ENCODE data around the gene C20orf96.

C20orf96 gene

GRCh38 chr20:289693-290083 is 862 bp downstream of the C20orf96 start:
- TF ChIP-seq EZH2phosphoT487 (IDR thresholded peaks at IDR 0.05; ENCODE audit: borderline replicate concordance), result no peak
- TF ChIP-seq CTCF (conservative IDR thresholded peaks at IDR 0.05; ENCODE audit: low read length), result no peak
- H3K9me2 ChIP-seq (replicated peaks; ENCODE audit: low read depth, low read length), result no peaks in the 10 kb centered on the region
- H3K9me3 ChIP-seq (ENCODE audit: insufficient read depth, low read depth, low read length), result no peaks in the 10 kb centered on the region
- peak overlapping the region; percentile 99 for H2AFZ ChIP-seq (ENCODE audit: low read length)
- H4K20me1 ChIP-seq (ENCODE audit: insufficient read depth, low read length, poor library complexity, severe bottlenecking), result no peaks in the 10 kb centered on the region
- H3K79me2 ChIP-seq (ENCODE audit: insufficient read depth, low read length), result peaks cover 13% of the 10 kb centered on the region
- peak overlapping the region; percentile 97 for H3K4me3 ChIP-seq (ENCODE audit: low read length, poor library complexity, severe bottlenecking)
- H3K36me3 ChIP-seq (ENCODE audit: insufficient read depth, low read length), result no peaks in the 10 kb centered on the region
- H3F3A ChIP-seq (ENCODE audit: low read depth), result no peaks in the 10 kb centered on the region
- H3K4me2 ChIP-seq (ENCODE audit: low read depth, low read length, poor library complexity, severe bottlenecking), result peak overlapping the region; percentile 84
- H3K4me1 ChIP-seq (ENCODE audit: insufficient read depth, low read length, poor library complexity, severe bottlenecking), result peaks cover 30% of the 10 kb centered on the region
- H3K27me3 ChIP-seq (ENCODE audit: insufficient read depth, low read length, poor library complexity, severe bottlenecking), result no peaks in the 10 kb centered on the region
- H3K9ac ChIP-seq (ENCODE audit: low read depth, low read length, poor library complexity, severe bottlenecking), result peak overlapping the region; percentile 93

GRCh38 chr20:288956-289692 is 1.4 kb downstream of the C20orf96 start:
- H3K36me3 ChIP-seq (ENCODE audit: insufficient read depth, low read length), result no peaks in the 10 kb centered on the region
- H3K4me2 ChIP-seq (ENCODE audit: low read depth, low read length, poor library complexity, severe bottlenecking), result peak overlapping the region; percentile 84
- TF ChIP-seq EZH2phosphoT487 (IDR thresholded peaks at IDR 0.05; ENCODE audit: borderline replicate concordance) (no peak), CTCF (conservative IDR thresholded peaks at IDR 0.05; ENCODE audit: low read length) (no peak)
- peaks cover 30% of the 10 kb centered on the region for H3K4me1 ChIP-seq (ENCODE audit: insufficient read depth, low read length, poor library complexity, severe bottlenecking)
- no peaks in the 10 kb centered on the region for H3K27me3 ChIP-seq (ENCODE audit: insufficient read depth, low read length, poor library complexity, severe bottlenecking)
- peaks cover 13% of the 10 kb centered on the region for H3K79me2 ChIP-seq (ENCODE audit: insufficient read depth, low read length)
- no peaks in the 10 kb centered on the region for H3K9me3 ChIP-seq (ENCODE audit: insufficient read depth, low read depth, low read length)
- H3K9me2 ChIP-seq (replicated peaks; ENCODE audit: low read depth, low read length), result no peaks in the 10 kb centered on the region
- H3K9ac ChIP-seq (ENCODE audit: low read depth, low read length, poor library complexity, severe bottlenecking), result peak overlapping the region; percentile 93
- H4K20me1 ChIP-seq (ENCODE audit: insufficient read depth, low read length, poor library complexity, severe bottlenecking), result no peaks in the 10 kb centered on the region
- H2AFZ ChIP-seq (ENCODE audit: low read length), result no peak overlapping the region
- no peaks in the 10 kb centered on the region for H3F3A ChIP-seq (ENCODE audit: low read depth)
- H3K4me3 ChIP-seq (ENCODE audit: low read length, poor library complexity, severe bottlenecking), result peak overlapping the region; percentile 97

- Histone ChIP-seq H3K36me3 (ENCODE audit: insufficient read depth, low read length) (no peaks in the 10 kb centered on the region), H3F3A (ENCODE audit: low read depth) (no peaks in the 10 kb centered on the region), H2AFZ (ENCODE audit: low read length) (no peak overlapping the region), H3K4me2 (ENCODE audit: low read depth, low read length, poor library complexity, severe bottlenecking) (no peak overlapping the region), H3K9me2 (replicated peaks; ENCODE audit: low read depth, low read length) (no peaks in the 10 kb centered on the region), H3K79me2 (ENCODE audit: insufficient read depth, low read length) (peaks cover 13% of the 10 kb centered on the region), H3K4me1 (ENCODE audit: insufficient read depth, low read length, poor library complexity, severe bottlenecking) (peaks cover 24% of the 10 kb centered on the region), H3K27me3 (ENCODE audit: insufficient read depth, low read length, poor library complexity, severe bottlenecking) (no peaks in the 10 kb centered on the region), H3K9me3 (ENCODE audit: insufficient read depth, low read depth, low read length) (no peaks in the 10 kb centered on the region), H3K4me3 (ENCODE audit: low read length, poor library complexity, severe bottlenecking) (no peak overlapping the region), H4K20me1 (ENCODE audit: insufficient read depth, low read length, poor library complexity, severe bottlenecking) (no peaks in the 10 kb centered on the region), H3K9ac (ENCODE audit: low read depth, low read length, poor library complexity, severe bottlenecking) (no peak overlapping the region)
- no peak for TF ChIP-seq CTCF (conservative IDR thresholded peaks at IDR 0.05; ENCODE audit: low read length)
- no peak for TF ChIP-seq EZH2phosphoT487 (IDR thresholded peaks at IDR 0.05; ENCODE audit: borderline replicate concordance)
Observed at GRCh38 chr20:286508-286907, 4.0 kb downstream of the C20orf96 start.
